A549 (cell line): Measurements from ENCODE around the gene AADAC. TPM values are rescaled to one million over a fixed set of nuclear protein-coding genes. Genes with fewer than 3 reads are reported as not detected.
"Not testable (repeated sequence)": the region's sequence is repeated elsewhere in the genome, so short reads cannot be mapped to it uniquely, and the experiment has no call there.

Experiments used
- ATAC-seq, 2 experiments: fragments of 200-7000 bp in 1 of 2; fragments of >200 bp in 1 of 2; cut with Nextera tagmentation in 1 of 2; cut with Tn5 transposase in 1 of 2; 3 replicates each; pipeline versions ENCODE4 v1.8.0 to v1.9.1; 2018 to 2020; ENCODE audit warnings: mild to moderate bottlenecking in 1 of 2, moderate library complexity in 1 of 2
- CTCF ChIA-PET: fragments of 300-600 bp; sonication (Branson Sonifier 250); formaldehyde crosslinking; extraction: SDS; loops from one replicate; lab custom pipeline; 2021; ENCODE audit warnings: antibody characterized with exemption, inconsistent platforms; lab: Yijun Ruan, JAX
- POLR2A ChIA-PET: fragments of 350-600 bp; formaldehyde crosslinking; extraction: SDS; loops from one replicate; lab custom pipeline; 2021; ENCODE audit warnings: antibody characterized with exemption, inconsistent platforms; lab: Yijun Ruan, JAX
- DNase-seq, 2 experiments: peaks; one replicate each; pipeline versions ENCODE4 v3.0.0 to v3.0.0-alpha.2; 2011 to 2016; ENCODE audit warnings: low read depth in 1 of 2, low spot score in 1 of 2
- FAIRE-seq: peaks from 2 replicates; lab custom pipeline; 2011; peaks lifted over from hg19 to GRCh38; lab: Jason Lieb, UNC
- H3K27ac ChIP-seq, 2 experiments: fragments of >200 bp; sonication (Bioruptor Twin); formaldehyde crosslinking; 3 replicates each; pipeline ENCODE4 v1.5.1; 2016 to 2017
- H3K4me1 ChIP-seq: fragments of >200 bp; sonication (Bioruptor Twin); formaldehyde crosslinking; 3 replicates; pipeline ENCODE4 v1.6.1; 2016
- H3K4me2 ChIP-seq: fragments of >200 bp; sonication (Bioruptor Twin); formaldehyde crosslinking; 3 replicates; pipeline ENCODE4 v1.6.1; 2016
- H3K4me3 ChIP-seq: fragments of >200 bp; sonication (Bioruptor Twin); formaldehyde crosslinking; 3 replicates; pipeline ENCODE4 v1.5.1; 2016
- H3K9me3 ChIP-seq: fragments of >200 bp; sonication (Bioruptor Twin); formaldehyde crosslinking; 3 replicates; pipeline ENCODE4 v1.6.1; 2016
- BCL3 ChIP-seq: fragments of >200 bp; sonication (Bioruptor Twin); formaldehyde crosslinking; IDR thresholded peaks from 3 replicates; pipeline ENCODE4 v1.6.1; 2016
- BHLHE40 ChIP-seq: IDR thresholded peaks from 2 replicates; pipeline ENCODE4 v1.6.1; 2012; ENCODE audit warnings: low read depth, low read length, inconsistent platforms
- CHD4 ChIP-seq: fragments of 200-600 bp; sonication (generic); IDR thresholded peaks from 2 replicates; pipeline ENCODE4 v1.6.1; 2016; ENCODE audit warnings: antibody characterized with exemption, mild to moderate bottlenecking, borderline replicate concordance
- EHMT2 ChIP-seq: fragments of 200-600 bp; sonication (generic); IDR thresholded peaks from 2 replicates; pipeline ENCODE4 v1.6.1; 2016; ENCODE audit warnings: antibody characterized with exemption, low read depth, mild to moderate bottlenecking, moderate library complexity
- ELK1 ChIP-seq: fragments of 150-350 bp; IDR thresholded peaks from 2 replicates; pipeline ENCODE4 v1.6.1; 2014; ENCODE audit warnings: low read depth, mild to moderate bottlenecking, low read length
- FOSB ChIP-seq: fragments of 250-450 bp; sonication (Bioruptor Pico); IDR thresholded peaks from 2 replicates; pipeline ENCODE4 v1.5.0; 2020; ENCODE audit warnings: mild to moderate bottlenecking, moderate library complexity
- FOSL2 ChIP-seq, 2 experiments: fragments of 450-650 bp in 1 of 2; fragments of >200 bp in 1 of 2; sonication (Bioruptor Twin) in 1 of 2; formaldehyde crosslinking; IDR thresholded peaks; 2 replicates each; pipeline versions ENCODE4 v1.5.0 to v1.6.1; 2016 to 2020; ENCODE audit warnings: mild to moderate bottlenecking in 1 of 2, moderate library complexity in 1 of 2
- GATA3 ChIP-seq: IDR thresholded peaks from 2 replicates; pipeline ENCODE4 v1.6.1; 2012; ENCODE audit warnings: borderline replicate concordance
- HDAC2 ChIP-seq: fragments of 200-600 bp; sonication (generic); IDR thresholded peaks from 2 replicates; pipeline ENCODE4 v1.6.1; 2016
- HES2 ChIP-seq: fragments of >200 bp; sonication (Bioruptor Twin); formaldehyde crosslinking; IDR thresholded peaks from 2 replicates; pipeline ENCODE4 v1.6.1; 2016
- HOXA7 ChIP-seq: fragments of 250-450 bp; sonication (Bioruptor Pico); IDR thresholded peaks from 2 replicates; pipeline ENCODE4 v1.5.0; 2020; ENCODE audit warnings: mild to moderate bottlenecking, moderate library complexity
- JUN ChIP-seq, 2 experiments: fragments of >200 bp; sonication (Bioruptor Twin); formaldehyde crosslinking; IDR thresholded peaks; 2 replicates in 1 of 2; 3 replicates in 1 of 2; pipeline ENCODE4 v1.6.1; 2016 to 2017
- KDM1A ChIP-seq: fragments of 200-600 bp; sonication (generic); IDR thresholded peaks from 2 replicates; pipeline ENCODE4 v1.6.1; 2016; ENCODE audit warnings: low read depth, mild to moderate bottlenecking
- KDM5A ChIP-seq: fragments of 200-600 bp; sonication (generic); IDR thresholded peaks from 2 replicates; pipeline ENCODE4 v1.6.1; 2016; ENCODE audit warnings: antibody characterized with exemption, mild to moderate bottlenecking
- MAFK ChIP-seq: fragments of 450-650 bp; IDR thresholded peaks from 2 replicates; pipeline ENCODE4 v1.6.1; 2014; ENCODE audit not compliant: partially characterized antibody
- MAX ChIP-seq: IDR thresholded peaks from 2 replicates; pipeline ENCODE4 v1.6.1; 2012
- MYC ChIP-seq: IDR thresholded peaks from 2 replicates; pipeline ENCODE4 v1.6.1; 2012; ENCODE audit warnings: mild to moderate bottlenecking, inconsistent platforms, low read length, improper control_type of control experiment, borderline replicate concordance
- NFE2L2 ChIP-seq: fragments of 150-350 bp; conservative IDR thresholded peaks from 2 replicates; pipeline ENCODE4 v1.6.1; 2014; ENCODE audit warnings: low read length
- POLR2A ChIP-seq: IDR thresholded peaks from 2 replicates; pipeline ENCODE4 v1.6.1; 2012; ENCODE audit warnings: mild to moderate bottlenecking, low read length
- SMC3 ChIP-seq: fragments of >200 bp; sonication (Bioruptor Twin); formaldehyde crosslinking; IDR thresholded peaks from 3 replicates; pipeline ENCODE4 v1.6.1; 2018; ENCODE audit warnings: inconsistent platforms
- SREBF2 ChIP-seq: fragments of 450-650 bp; IDR thresholded peaks from 2 replicates; pipeline ENCODE4 v1.6.1; 2014; ENCODE audit warnings: mild to moderate bottlenecking, moderate library complexity
- TFCP2L1 ChIP-seq: fragments of 250-450 bp; sonication (Bioruptor Pico); IDR thresholded peaks from 2 replicates; pipeline ENCODE4 v1.5.0; 2021; ENCODE audit warnings: mild to moderate bottlenecking
- USF2 ChIP-seq: fragments of 450-650 bp; IDR thresholded peaks from 2 replicates; pipeline ENCODE4 v1.6.1; 2014; ENCODE audit warnings: antibody characterized with exemption
- ZSCAN20 ChIP-seq: fragments of 250-450 bp; sonication (Bioruptor Pico); IDR thresholded peaks from 2 replicates; pipeline ENCODE4 v1.8.0; 2022; ENCODE audit warnings: mild to moderate bottlenecking, moderate library complexity
- WGBS: methylation state at CpG from one replicate; pipeline ENCODE4 v1.1.6; 2017; ENCODE audit errors: missing lambda C conversion rate; 5-methylcytosine and 5-hydroxymethylcytosine counted together
- polyA minus RNA-seq: library from RNA; depleted of rRNA, polyadenylated mRNA; stranded (reverse); fragments of >200 nt; gene quantifications from 2 replicates; pipeline ENCODE4 v1.2.3, GENCODE V29; 2011; rRNA and poly(A)+ RNA removed
- polyA plus RNA-seq, 4 experiments: library from polyadenylated mRNA; depleted of rRNA in 3 of 4; stranded (reverse); fragments of >200 nt; fragmentation: RNase III in 1 of 4; extraction: RNeasy Plus Mini Kit Qiagen cat#74134 plus additional on column Dnase treatment in 1 of 4; gene quantifications; 2 replicates in 3 of 4; 3 replicates in 1 of 4; pipeline ENCODE4 v1.2.3, GENCODE V29; 2011 to 2017

The AADAC gene
- polyA plus RNA-seq (2011; rRNA removed) = 35.7 and 45.0 TPM in 2 replicates
- 4.3 TPM in 2 replicates for polyA plus RNA-seq (2012; cell fraction: cytosol; rRNA removed)
- polyA plus RNA-seq (2012; cell fraction: nucleus; rRNA removed) = 12.7 and 22.0 TPM in 2 replicates
- polyA plus RNA-seq (2017; fragmentation: RNase III; extraction: RNeasy Plus Mini Kit Qiagen cat#74134 plus additional on column Dnase treatment) = 12.7 to 17.0 TPM (median 15.3 TPM) in 3 replicates
- 4.0 and 4.5 TPM in 2 replicates for polyA minus RNA-seq

- DNase-seq (no peak), ATAC-seq (no peak), FAIRE-seq (no peak)
- WGBS = 75% methylated on average over 4 of the region's 4 CpGs
- TF ChIP-seq POLR2A (no peak), MAX (no peak)
- Histone ChIP-seq H3K27ac (peak within 1 kb of the TSS in 1 of 2 experiments; percentile 44; a peak in 2 of 6 replicates), H3K9me3 (no peaks in the 10 kb centered on the region), H3K4me1 (peaks cover 43% of the 10 kb centered on the region), H3K4me2 (peak within 1 kb of the TSS; percentile 1), H3K4me3 (no peak within 1 kb of the TSS)
- ChIA-PET POLR2A (no interaction called here), CTCF (no interaction called here)
Observed at GRCh38 chr3:151813799-151814198, at the start of gene AADAC. Gene AADAC, plus strand, starts transcription at chr3:151814116. Its CDS starts 47 bp downstream, at chr3:151814163.

- ATAC-seq, H3K4me3 ChIP-seq, FAIRE-seq, DNase-seq, POLR2A ChIA-PET, H3K4me2 ChIP-seq, H3K9me3 ChIP-seq: not testable (repeated sequence)
- Histone ChIP-seq H3K27ac (peak overlapping the region; percentile 34 to 78; a peak in 5 of 6 replicates), H3K4me1 (peaks cover 14% of the 10 kb centered on the region)
- TF ChIP-seq CHD4 = 0 out of 2 replicates have a peak, but pooled peaks have one; percentile 43
- peak; percentile 33; the same call in 1 of the 2 replicates for TF ChIP-seq HDAC2
- TF ChIP-seq KDM1A = peak; percentile 78; the same call in 1 of the 2 replicates
- CTCF ChIA-PET = interaction anchor here (2.4 kb wide), 1 partner anchor 72 kb away, joined by 9 read pairs; no protein-coding TSS in a partner anchor
- WGBS = 58% methylated on average over 1 of the region's 1 CpG
Observed at GRCh38 chr3:151764699-151765098, 49.2 kb upstream of the AADAC start.

GRCh38 chr3:151765685-151766084 is 48.2 kb upstream of the AADAC start:
- H3K27ac ChIP-seq = peak overlapping the region; percentile 58 to 78; a peak in 5 of 6 replicates
- ChIA-PET CTCF (interaction anchor here (0.6 to 2.4 kb wide), 3 partner anchors 71 to 604 kb away, joined by 3 to 9 read pairs (median 4); no protein-coding TSS in a partner anchor), POLR2A (no interaction called here)

GRCh38 chr3:151766454-151766853 is 47.5 kb upstream of the AADAC start:
- ChIA-PET POLR2A (interaction anchor here (0.9 to 1.5 kb wide), 4 partner anchors 12 to 461 kb away, joined by 4 to 9 read pairs (median 4); no protein-coding TSS in a partner anchor), CTCF (interaction anchor here (0.6 to 2.4 kb wide), 3 partner anchors 70 to 331 kb away, joined by 3 to 9 read pairs (median 3); no protein-coding TSS in a partner anchor)
- DNase-seq (peak; percentile 76 to 98), ATAC-seq (peak; percentile 77 to 92), FAIRE-seq (peak; percentile 99)
- Histone ChIP-seq H3K4me1 (peaks cover 22% of the 10 kb centered on the region), H3K4me3 (peak overlapping the region; percentile 69), H3K4me2 (peak overlapping the region; percentile 89), H3K27ac (peak overlapping the region; percentile 81 to 90), H3K9me3 (peaks cover 7% of the 10 kb centered on the region; the same call in 2 of the 3 replicates)
- 4% methylated on average over 2 of the region's 2 CpGs for WGBS
- TF ChIP-seq FOSL2 (IDR thresholded peaks at IDR 0.05) = peak; percentile 99
- TF ChIP-seq FOSL2 (CRISPR knock-in tag; IDR thresholded peaks at IDR 0.05) = peak; percentile 99
- peak; percentile 97 for TF ChIP-seq BCL3
- peak; percentile 98 for TF ChIP-seq GATA3
- no peak for TF ChIP-seq BHLHE40
- peak; percentile 75 for TF ChIP-seq MAX
- TF ChIP-seq TFCP2L1 = no peak
- no peak for TF ChIP-seq ZSCAN20 (CRISPR knock-in tag)
- 0 out of 2 replicates have a peak, but pooled peaks have one; percentile 58 for TF ChIP-seq HES2
- no peak for TF ChIP-seq EHMT2
- no peak for TF ChIP-seq HOXA7 (CRISPR knock-in tag)
- no peak for TF ChIP-seq MYC
- no peak for TF ChIP-seq ELK1
- TF ChIP-seq SREBF2 = no peak
- peak; percentile 98 to 99 for TF ChIP-seq JUN (IDR thresholded peaks at IDR 0.05)
- peak; percentile 8; the same call in 1 of the 3 replicates for TF ChIP-seq SMC3
- peak; percentile 57 for TF ChIP-seq NFE2L2
- TF ChIP-seq KDM5A = no peak

More at GRCh38 chr3:151765685-151766084, 48.2 kb upstream of the AADAC start:
- FAIRE-seq (peak; percentile 90), ATAC-seq (no peak), DNase-seq (peak in 1 of 2 experiments; percentile 48)
- peak; percentile 65; the same call in 1 of the 2 replicates for TF ChIP-seq GATA3
- no peak for TF ChIP-seq TFCP2L1
- TF ChIP-seq MAFK = peak; percentile 64
- no peak for TF ChIP-seq HOXA7 (CRISPR knock-in tag)
- TF ChIP-seq USF2 = no peak
- no peak for TF ChIP-seq FOSL2 (IDR thresholded peaks at IDR 0.05)
- peak; percentile 77 for TF ChIP-seq FOSL2 (CRISPR knock-in tag; IDR thresholded peaks at IDR 0.05)
- no peak for TF ChIP-seq HDAC2
- TF ChIP-seq FOSB (CRISPR knock-in tag) = no peak
- H3K9me3 ChIP-seq = peaks cover 7% of the 10 kb centered on the region; the same call in 2 of the 3 replicates
- H3K4me1 ChIP-seq = peaks cover 16% of the 10 kb centered on the region
- H3K4me3 ChIP-seq = no peak overlapping the region; the same call in 2 of the 3 replicates
- H3K4me2 ChIP-seq = peak overlapping the region; percentile 52
